IPS DF 6.9 (cell line): ENCODE data around the gene SLC8A1.

ENCODE experiments used
- DNase-seq: peaks from one replicate; pipeline ENCODE4 v3.0.0-alpha.2; 2013; ENCODE audit warnings: low read depth, low spot score
- H3K27ac ChIP-seq: one replicate; pipeline ENCODE4 v1.5.1; 2013; ENCODE audit warnings: low read length, control low read depth
- H3K27me3 ChIP-seq: 2 replicates; pipeline ENCODE4 v1.6.1; 2013; ENCODE audit warnings: mild to moderate bottlenecking, low read length; ENCODE audit not compliant: control insufficient read depth, insufficient read depth
- H3K36me3 ChIP-seq: 2 replicates; pipeline ENCODE4 v1.6.1; 2013; ENCODE audit warnings: low read length; ENCODE audit not compliant: control insufficient read depth, insufficient read depth
- H3K4me1 ChIP-seq: 2 replicates; pipeline ENCODE4 v1.6.1; 2013; ENCODE audit warnings: low read length; ENCODE audit not compliant: control insufficient read depth, insufficient read depth
- H3K4me3 ChIP-seq: 2 replicates; pipeline ENCODE4 v1.5.1; 2013; ENCODE audit warnings: mild to moderate bottlenecking, low read length
- H3K9me3 ChIP-seq: 2 replicates; pipeline ENCODE4 v1.6.1; 2013; ENCODE audit warnings: low read length, inconsistent platforms; ENCODE audit not compliant: control insufficient read depth, insufficient read depth
- WGBS: extraction: QIAGEN DNeasy Blood & Tissue Kit; methylation state at CpG from one replicate; pipeline ENCODE4 v1.1.7; 2013; ENCODE audit warnings: mixed read lengths, missing lambda C conversion rate; ENCODE audit not compliant: insufficient read length, insufficient coverage; 5-methylcytosine and 5-hydroxymethylcytosine counted together

SLC8A1 gene

GRCh38 chr2:40359811-40360210, 92.1 kb downstream of the SLC8A1 start:
- Histone ChIP-seq H3K9me3 (no peaks in the 10 kb centered on the region), H3K4me3 (no peak overlapping the region), H3K36me3 (no peaks in the 10 kb centered on the region), H3K27me3 (no peaks in the 10 kb centered on the region), H3K4me1 (no peaks in the 10 kb centered on the region), H3K27ac (no peak overlapping the region)
- no CpG with 5 or more reads among the region's 2 CpGs for WGBS
- DNase-seq: no peak

- no peak for DNase-seq
- no peaks in the 10 kb centered on the region for H3K27me3 ChIP-seq
- no peak overlapping the region for H3K4me3 ChIP-seq
- no peak overlapping the region for H3K27ac ChIP-seq
- WGBS: no CpG with 5 or more reads among the region's 8 CpGs
- H3K9me3 ChIP-seq: no peaks in the 10 kb centered on the region
- H3K36me3 ChIP-seq: no peaks in the 10 kb centered on the region
- H3K4me1 ChIP-seq: no peaks in the 10 kb centered on the region
Measured at GRCh38 chr2:40358783-40359182, 93.1 kb downstream of the SLC8A1 start.

- no peak for DNase-seq
Measured at GRCh38 chr2:40357667-40358066, 94.2 kb downstream of the SLC8A1 start.

DNA sequence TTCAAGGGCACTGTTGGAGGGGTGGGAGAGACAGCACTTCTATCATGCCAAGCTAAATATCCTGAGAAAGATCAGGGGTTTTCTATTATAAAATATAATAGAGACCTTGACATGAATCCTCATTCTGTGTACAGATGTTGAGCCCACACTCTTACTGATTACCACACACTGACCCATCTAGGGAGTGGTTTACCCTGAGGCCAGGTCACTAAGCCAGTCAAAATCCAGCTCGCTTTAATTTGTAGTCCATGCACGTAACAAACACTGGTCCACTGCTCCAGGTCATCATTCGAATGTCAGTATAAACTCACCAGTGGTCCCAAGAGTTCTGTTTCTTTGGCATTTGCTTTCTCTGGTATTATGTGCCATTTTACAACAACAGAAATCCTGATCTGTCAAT, 96.4 kb downstream of the SLC8A1 start:
- Histone ChIP-seq H3K36me3 (no peaks in the 10 kb centered on the region), H3K27me3 (no peaks in the 10 kb centered on the region), H3K27ac (no peak overlapping the region), H3K4me3 (no peak overlapping the region), H3K4me1 (no peaks in the 10 kb centered on the region), H3K9me3 (no peaks in the 10 kb centered on the region)
- no peak for DNase-seq
- no CpG with 5 or more reads among the region's 3 CpGs for WGBS

More at GRCh38 chr2:40357667-40358066, 94.2 kb downstream of the SLC8A1 start:
- H3K36me3 ChIP-seq: no peaks in the 10 kb centered on the region
- H3K9me3 ChIP-seq: no peaks in the 10 kb centered on the region
- H3K4me3 ChIP-seq: no peak overlapping the region
- WGBS: no CpG with 5 or more reads among the region's 3 CpGs
- no peak overlapping the region for H3K27ac ChIP-seq
- H3K27me3 ChIP-seq: no peaks in the 10 kb centered on the region
- H3K4me1 ChIP-seq: no peaks in the 10 kb centered on the region

GRCh38 chr2:40353231-40353630, 98.7 kb downstream of the SLC8A1 start:
- H3K27ac ChIP-seq: no peak overlapping the region
- DNase-seq: no peak
- H3K4me1 ChIP-seq: no peaks in the 10 kb centered on the region
- no peaks in the 10 kb centered on the region for H3K9me3 ChIP-seq
- WGBS: no CpG with 5 or more reads among the region's 5 CpGs
- no peaks in the 10 kb centered on the region for H3K36me3 ChIP-seq
- no peaks in the 10 kb centered on the region for H3K27me3 ChIP-seq
- H3K4me3 ChIP-seq: no peak overlapping the region

- Histone ChIP-seq H3K27ac (no peak overlapping the region), H3K9me3 (no peaks in the 10 kb centered on the region), H3K4me1 (no peaks in the 10 kb centered on the region), H3K4me3 (no peak overlapping the region), H3K27me3 (no peaks in the 10 kb centered on the region), H3K36me3 (no peaks in the 10 kb centered on the region)
- no peak for DNase-seq
- WGBS: no CpG with 5 or more reads among the region's 7 CpGs
Measured at GRCh38 chr2:40352703-40353099, 99.2 kb downstream of the SLC8A1 start.

- Histone ChIP-seq H3K4me1 (no peaks in the 10 kb centered on the region), H3K36me3 (no peaks in the 10 kb centered on the region), H3K27ac (no peak overlapping the region), H3K9me3 (no peaks in the 10 kb centered on the region), H3K4me3 (no peak overlapping the region), H3K27me3 (no peaks in the 10 kb centered on the region)
- no CpG with 5 or more reads among the region's 4 CpGs for WGBS
- no peak for DNase-seq
Measured at GRCh38 chr2:40352041-40352702, 99.7 kb downstream of the SLC8A1 start.

DNA sequence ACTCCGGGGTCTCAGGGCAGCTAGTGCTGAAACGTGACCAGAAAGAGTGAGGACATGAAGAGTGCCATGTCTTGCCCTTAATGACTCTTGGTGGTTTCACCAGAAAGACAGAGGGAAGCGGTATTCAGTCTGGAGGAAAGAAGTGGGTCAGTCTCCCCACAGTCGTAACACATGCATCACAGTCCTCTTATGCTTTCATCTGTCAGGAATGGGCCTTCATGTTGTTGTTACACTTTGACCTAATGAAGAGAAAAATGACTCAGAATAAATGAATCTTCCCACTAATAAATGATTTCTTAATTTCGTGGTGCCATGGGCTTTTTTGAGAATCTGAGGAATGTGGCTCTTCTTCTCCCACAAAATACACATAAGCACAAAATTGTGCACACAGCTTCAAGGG, 103.2 kb downstream of the SLC8A1 start:
- no peaks in the 10 kb centered on the region for H3K27me3 ChIP-seq
- WGBS: no CpG with 5 or more reads among the region's 5 CpGs
- H3K4me1 ChIP-seq: no peaks in the 10 kb centered on the region
- DNase-seq: no peak
- no peaks in the 10 kb centered on the region for H3K36me3 ChIP-seq
- H3K27ac ChIP-seq: no peak overlapping the region
- no peaks in the 10 kb centered on the region for H3K9me3 ChIP-seq
- H3K4me3 ChIP-seq: no peak overlapping the region

DNA sequence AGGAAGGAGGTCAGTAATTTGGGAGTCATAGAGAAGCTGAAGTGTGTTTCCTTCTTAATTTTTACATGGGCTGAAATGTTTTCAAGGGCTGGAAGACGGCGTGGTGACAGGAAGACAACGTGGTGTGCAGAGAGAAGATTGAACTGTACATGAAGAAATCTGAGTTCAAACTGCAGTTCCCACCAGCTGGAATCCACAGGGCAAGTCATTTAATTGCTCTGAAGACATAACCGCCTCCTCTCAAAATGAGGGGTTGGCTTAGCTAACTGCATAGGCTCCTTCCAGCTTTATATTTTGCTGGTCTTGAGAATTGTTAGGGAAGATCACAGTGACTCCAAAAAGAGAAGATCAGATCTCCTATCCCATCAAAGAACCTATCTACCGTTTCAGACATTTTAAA, 103.9 kb downstream of the SLC8A1 start:
- Histone ChIP-seq H3K27me3 (no peaks in the 10 kb centered on the region), H3K4me1 (no peaks in the 10 kb centered on the region), H3K4me3 (no peak overlapping the region), H3K27ac (no peak overlapping the region), H3K36me3 (no peaks in the 10 kb centered on the region), H3K9me3 (no peaks in the 10 kb centered on the region)
- no CpG with 5 or more reads among the region's 5 CpGs for WGBS
- no peak for DNase-seq

DNA sequence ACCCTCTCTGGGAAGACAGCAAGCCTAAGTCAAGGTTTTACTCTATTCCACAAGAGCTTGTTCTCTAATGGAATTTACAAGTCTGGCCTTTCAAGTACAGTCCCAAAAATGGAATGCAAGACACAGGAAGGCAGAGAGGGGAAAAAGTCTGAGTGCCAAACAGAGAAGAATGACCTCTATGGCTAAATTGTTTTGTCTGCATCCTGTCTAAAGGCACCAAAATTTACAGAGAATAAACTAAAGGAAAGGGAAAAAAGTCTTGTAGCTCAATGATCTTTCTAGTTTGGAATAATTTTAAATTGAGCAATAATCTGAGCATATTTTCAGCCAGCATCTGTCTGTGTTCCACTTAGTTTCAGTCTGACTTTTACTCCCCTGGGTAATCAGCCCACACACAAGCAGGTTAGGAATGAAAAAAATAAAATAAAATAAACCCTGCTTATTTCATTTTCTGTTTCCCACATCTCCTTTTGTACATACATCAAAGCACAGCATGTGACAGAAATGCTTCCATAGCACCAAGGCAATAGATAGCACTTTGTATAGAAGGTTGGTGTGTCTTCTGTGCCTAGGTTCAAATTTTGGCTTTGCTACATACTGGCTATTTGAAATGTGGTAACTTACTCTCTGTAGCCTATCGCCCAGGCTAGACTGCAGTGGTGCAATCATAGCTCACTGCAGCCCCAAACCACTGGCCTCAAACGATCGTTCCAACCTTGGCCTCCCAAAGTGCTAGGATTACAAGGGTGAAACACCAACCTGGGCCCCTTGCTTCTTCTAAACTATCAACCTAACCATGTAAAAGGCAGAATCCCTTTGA, 105.1 kb downstream of the SLC8A1 start:
- no CpG with 5 or more reads among the region's 3 CpGs for WGBS
- no peaks in the 10 kb centered on the region for H3K4me1 ChIP-seq
- DNase-seq: no peak
- H3K9me3 ChIP-seq: no peaks in the 10 kb centered on the region
- H3K27ac ChIP-seq: no peak overlapping the region
- H3K4me3 ChIP-seq: no peak overlapping the region
- no peaks in the 10 kb centered on the region for H3K27me3 ChIP-seq
- no peaks in the 10 kb centered on the region for H3K36me3 ChIP-seq

- Histone ChIP-seq H3K9me3 (no peaks in the 10 kb centered on the region), H3K27ac (no peak overlapping the region), H3K4me1 (no peaks in the 10 kb centered on the region), H3K36me3 (no peaks in the 10 kb centered on the region), H3K27me3 (no peaks in the 10 kb centered on the region), H3K4me3 (no peak overlapping the region)
- DNase-seq: no peak
- WGBS: no CpG with 5 or more reads among the region's 1 CpG
Measured at GRCh38 chr2:40344364-40344763, 107.5 kb downstream of the SLC8A1 start.
